Measurements from ENCODE around the gene SHISAL2A.

- no peak for TF ChIP-seq TAF1 (CRISPR knock-in tag; IDR thresholded peaks at IDR 0.05)
- TF ChIP-seq CHCHD3 (CRISPR knock-in tag; IDR thresholded peaks at IDR 0.05), result no peak
- TF ChIP-seq SRY (CRISPR knock-in tag; IDR thresholded peaks at IDR 0.05), result no peak
- TF ChIP-seq CTCF (CRISPR knock-in tag; IDR thresholded peaks at IDR 0.05), result no peak
- TF ChIP-seq POLR2A (IDR thresholded peaks at IDR 0.05; ENCODE audit: insufficient read depth in 1 of 2, low read depth in 2 of 2, low read length in 2 of 2), result no peak
- TF ChIP-seq TBX3 (IDR thresholded peaks at IDR 0.05; ENCODE audit: borderline replicate concordance), result no peak
- TF ChIP-seq NR2F2 (IDR thresholded peaks at IDR 0.05; ENCODE audit: borderline replicate concordance, low read depth), result no peak
- TF ChIP-seq ZNF776 (CRISPR knock-in tag; IDR thresholded peaks at IDR 0.05), result no peak
- no peak for TF ChIP-seq ERF (CRISPR knock-in tag; IDR thresholded peaks at IDR 0.05)
- TF ChIP-seq MAZ (IDR thresholded peaks at IDR 0.05; ENCODE audit: borderline replicate concordance, low read depth, low read length), result no peak
- no peak for TF ChIP-seq MAZ (CRISPR knock-in tag; IDR thresholded peaks at IDR 0.05; ENCODE audit: low read depth)
These were observed 42.7 kb upstream of the SHISAL2A start for GRCh38 chr1:52590266-52590665.

Measured in HepG2 (cell line).